ENCODE data around the gene GNPTG. TPM values are rescaled to one million over a fixed set of nuclear protein-coding genes. Genes with fewer than 3 reads are reported as not detected.
A peak's percentile ranks its signal among the peaks of the same experiment; 100 is the strongest.

The GNPTG gene
- total RNA-seq, 1 donor from 2014 or later: 30.0 TPM

DNA sequence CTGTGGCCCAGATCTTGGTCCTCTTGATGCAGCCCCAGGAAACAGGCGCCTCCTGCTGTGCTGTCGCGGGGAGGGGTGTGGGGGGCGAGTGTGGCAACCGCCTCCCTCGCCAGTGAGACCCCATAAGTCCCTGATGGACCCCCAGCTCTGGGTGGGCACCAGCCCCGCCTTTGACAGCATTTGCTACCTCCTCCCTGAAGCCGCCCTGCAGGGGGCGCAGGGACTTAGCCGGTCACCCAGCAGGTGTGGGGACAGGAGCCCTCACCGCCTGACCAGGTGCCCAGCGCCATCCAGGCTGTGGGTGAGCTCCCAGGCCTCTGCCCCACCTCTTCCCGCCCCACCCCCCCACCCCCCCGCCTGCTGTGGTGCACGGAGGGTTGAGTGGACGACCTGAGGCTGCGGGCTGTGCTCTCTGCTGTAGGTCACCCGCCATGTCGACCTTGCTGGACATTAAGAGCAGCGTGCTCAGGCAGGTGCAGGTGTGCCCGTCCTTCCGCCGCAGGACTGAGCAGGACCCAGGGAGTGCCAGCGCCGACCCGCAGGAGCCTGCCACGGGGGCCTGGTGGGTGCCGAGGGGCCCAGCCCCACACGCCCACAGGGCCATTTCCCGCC, 13.5 kb upstream of the GNPTG start:
- TF ChIP-seq, protein P1, sequence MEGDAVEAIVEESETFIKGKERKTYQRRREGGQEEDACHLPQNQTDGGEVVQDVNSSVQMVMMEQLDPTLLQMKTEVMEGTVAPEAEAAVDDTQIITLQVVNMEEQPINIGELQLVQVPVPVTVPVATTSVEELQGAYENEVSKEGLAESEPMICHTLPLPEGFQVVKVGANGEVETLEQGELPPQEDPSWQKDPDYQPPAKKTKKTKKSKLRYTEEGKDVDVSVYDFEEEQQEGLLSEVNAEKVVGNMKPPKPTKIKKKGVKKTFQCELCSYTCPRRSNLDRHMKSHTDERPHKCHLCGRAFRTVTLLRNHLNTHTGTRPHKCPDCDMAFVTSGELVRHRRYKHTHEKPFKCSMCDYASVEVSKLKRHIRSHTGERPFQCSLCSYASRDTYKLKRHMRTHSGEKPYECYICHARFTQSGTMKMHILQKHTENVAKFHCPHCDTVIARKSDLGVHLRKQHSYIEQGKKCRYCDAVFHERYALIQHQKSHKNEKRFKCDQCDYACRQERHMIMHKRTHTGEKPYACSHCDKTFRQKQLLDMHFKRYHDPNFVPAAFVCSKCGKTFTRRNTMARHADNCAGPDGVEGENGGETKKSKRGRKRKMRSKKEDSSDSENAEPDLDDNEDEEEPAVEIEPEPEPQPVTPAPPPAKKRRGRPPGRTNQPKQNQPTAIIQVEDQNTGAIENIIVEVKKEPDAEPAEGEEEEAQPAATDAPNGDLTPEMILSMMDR (IDR thresholded peaks at IDR 0.05; ENCODE audit: insufficient read depth, low read length, severe bottlenecking): peak; percentile 69
- DNase-seq (ENCODE audit: low read depth) (no peak), FAIRE-seq (no peak)
- no peaks in the 10 kb centered on the region for H3K36me3 ChIP-seq (ENCODE audit: control insufficient read depth, insufficient read depth, low read length)
- H3K4me3 ChIP-seq (ENCODE audit: low read depth, low read length): no peak overlapping the region
- peaks cover 24% of the 10 kb centered on the region for H3K27me3 ChIP-seq (ENCODE audit: control insufficient read depth, insufficient read depth, low read length)

DNA sequence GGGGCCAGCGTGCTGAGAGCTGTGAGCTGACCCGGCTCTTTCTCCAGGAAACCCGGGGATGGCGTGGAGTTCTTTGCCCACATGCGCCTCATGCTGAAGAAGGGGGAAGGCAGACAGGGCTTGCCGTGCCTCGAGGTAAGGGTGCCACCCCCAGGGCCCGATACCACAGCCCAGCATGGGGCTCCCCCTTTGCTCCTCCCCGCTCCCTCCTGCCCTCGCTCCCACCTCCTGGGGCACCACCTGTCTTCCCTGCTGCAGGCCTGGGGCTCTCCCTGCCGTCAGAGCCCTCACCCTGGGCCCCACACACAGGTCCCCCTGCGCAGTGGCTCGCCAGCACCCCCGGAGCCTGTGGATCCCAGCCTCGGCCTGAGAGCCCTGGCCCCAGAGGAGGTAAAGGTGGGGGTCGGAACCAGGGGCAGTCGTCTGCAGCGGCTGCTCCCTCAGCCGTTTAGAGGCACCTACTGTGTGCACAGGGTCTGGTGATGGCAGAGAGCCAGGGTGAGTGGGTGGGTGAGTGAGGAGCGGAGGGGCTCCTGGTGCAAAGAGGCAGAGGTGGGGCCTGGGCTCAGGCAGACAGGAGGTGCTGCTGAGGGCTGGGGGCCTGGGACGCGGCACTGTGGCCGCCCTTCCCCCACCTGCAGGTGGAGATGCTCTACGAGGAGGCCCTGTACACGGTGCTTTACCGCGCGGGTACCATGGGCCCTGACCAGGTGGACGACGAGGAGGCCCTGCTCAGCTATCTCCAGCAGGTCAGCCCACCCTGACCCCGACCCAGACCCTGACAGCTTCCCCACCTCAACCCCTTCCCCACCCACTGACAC, 12.7 kb upstream of the GNPTG start:
- TF ChIP-seq, protein P1 (IDR thresholded peaks at IDR 0.05; ENCODE audit: insufficient read depth, low read length, severe bottlenecking): no peak
- Histone ChIP-seq H3K27me3 (ENCODE audit: control insufficient read depth, insufficient read depth, low read length) (peaks cover 20% of the 10 kb centered on the region), H3K4me3 (ENCODE audit: low read depth, low read length) (no peak overlapping the region), H3K36me3 (ENCODE audit: control insufficient read depth, insufficient read depth, low read length) (no peaks in the 10 kb centered on the region)
- DNase-seq (ENCODE audit: low read depth) (no peak), FAIRE-seq (no peak)

DNA sequence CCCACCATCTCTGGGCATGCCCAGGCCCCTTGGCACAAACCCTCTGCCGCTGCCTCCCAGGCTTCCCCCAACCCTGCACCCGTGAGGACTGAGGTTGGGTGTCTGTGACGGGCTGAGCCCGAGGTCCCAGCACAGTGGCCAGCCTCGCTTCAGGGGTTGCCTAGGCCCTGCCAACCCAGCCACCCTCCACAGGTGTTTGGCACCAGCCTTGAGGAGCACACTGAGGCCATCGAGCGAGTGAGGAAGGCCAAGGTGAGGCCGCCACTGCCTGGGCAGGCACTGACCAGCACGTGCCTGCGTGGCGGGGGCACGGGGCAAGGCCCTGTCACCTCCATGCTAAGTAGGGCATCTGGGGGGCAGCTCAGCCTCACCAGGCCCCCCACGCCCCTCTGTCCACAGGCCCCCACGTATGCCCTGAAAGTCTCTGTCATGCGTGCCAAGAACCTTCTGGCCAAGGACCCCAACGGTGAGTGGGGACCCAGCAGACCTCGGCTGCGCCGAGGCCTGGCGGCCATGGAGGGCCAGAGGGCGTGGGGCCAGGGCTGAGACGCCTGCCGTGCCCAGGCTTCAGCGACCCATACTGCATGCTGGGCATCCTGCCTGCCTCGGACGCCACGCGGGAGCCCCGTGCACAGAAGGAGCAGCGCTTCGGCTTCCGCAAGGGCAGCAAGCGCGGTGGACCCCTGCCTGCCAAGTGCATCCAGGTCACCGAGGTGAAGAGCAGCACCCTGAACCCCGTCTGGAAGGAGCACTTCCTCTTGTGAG, 10.8 kb upstream of the GNPTG start:
- FAIRE-seq: no peak
- TF ChIP-seq, protein P1 (IDR thresholded peaks at IDR 0.05; ENCODE audit: insufficient read depth, low read length, severe bottlenecking): no peak
- Histone ChIP-seq H3K36me3 (ENCODE audit: control insufficient read depth, insufficient read depth, low read length) (no peaks in the 10 kb centered on the region), H3K27me3 (ENCODE audit: control insufficient read depth, insufficient read depth, low read length) (peaks cover 5% of the 10 kb centered on the region), H3K4me3 (ENCODE audit: low read depth, low read length) (no peak overlapping the region)
- DNase-seq (ENCODE audit: low read depth): no peak

DNA sequence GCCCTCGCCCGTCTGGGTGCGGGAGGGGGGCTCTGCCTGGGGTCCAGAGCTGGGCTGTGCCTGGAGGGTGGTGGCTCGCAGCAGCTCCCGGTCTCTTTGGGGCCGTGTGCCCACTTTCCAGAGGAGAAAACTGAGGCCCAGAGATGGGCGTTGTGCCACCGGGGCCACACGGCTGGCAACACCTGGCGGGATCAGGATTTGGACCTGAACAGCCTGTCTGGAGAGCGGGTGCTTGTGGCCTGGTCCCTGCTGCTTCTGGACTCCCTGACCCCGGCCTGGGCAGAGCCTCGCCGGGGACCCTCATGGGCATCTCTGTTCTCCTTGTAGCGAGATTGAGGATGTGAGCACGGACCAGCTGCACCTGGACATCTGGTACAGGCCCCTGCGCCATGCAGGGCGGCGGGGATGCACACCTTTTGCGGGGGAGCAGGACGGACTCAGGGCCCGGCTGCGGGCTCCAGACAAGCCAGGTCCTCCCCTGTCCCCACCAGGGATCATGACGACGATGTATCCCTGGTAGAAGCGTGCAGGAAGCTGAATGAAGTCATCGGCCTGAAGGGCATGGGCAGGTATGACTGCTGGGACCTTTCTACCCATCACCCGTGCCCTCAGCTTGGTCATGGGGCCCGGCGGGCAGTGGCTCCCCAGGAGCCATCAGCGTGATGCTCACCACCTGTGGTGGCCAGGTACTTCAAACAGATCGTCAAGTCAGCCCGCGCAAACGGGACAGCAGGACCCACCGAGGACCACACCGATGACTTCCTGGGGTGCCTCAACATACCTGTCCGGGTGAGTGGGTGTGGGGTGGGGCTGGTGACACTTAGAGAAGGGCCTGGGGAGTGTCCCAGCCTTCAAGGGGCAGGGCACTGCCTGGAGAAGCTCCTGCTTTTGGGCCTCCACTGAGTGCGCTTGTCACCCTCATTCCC, 10.0 kb upstream of the GNPTG start:
- DNase-seq (ENCODE audit: low read depth) (no peak), FAIRE-seq (no peak)
- H3K27me3 ChIP-seq (ENCODE audit: control insufficient read depth, insufficient read depth, low read length): peaks cover 1% of the 10 kb centered on the region
- no peak overlapping the region for H3K4me3 ChIP-seq (ENCODE audit: low read depth, low read length)
- no peaks in the 10 kb centered on the region for H3K36me3 ChIP-seq (ENCODE audit: control insufficient read depth, insufficient read depth, low read length)
- TF ChIP-seq, protein P1 (IDR thresholded peaks at IDR 0.05; ENCODE audit: insufficient read depth, low read length, severe bottlenecking): no peak

All from bronchial epithelial cell (primary cell).